ENCODE data around the gene CDKN2B-AS1.

Gene CDKN2B-AS1

GRCh38 chr9:22008384-22008716 is 13.8 kb downstream of the CDKN2B-AS1 start:
- no peak for DNase-seq

GRCh38 chr9:22008717-22009505 is 14.3 kb downstream of the CDKN2B-AS1 start, which contains the start of gene CDKN2B:
TSS of gene CDKN2B (minus strand) at chr9:22009305. CDS start at chr9:22008953, 352 bp downstream.
- DNase-seq = peak; percentile 89

- no peak for DNase-seq
Observed at GRCh38 chr9:22009506-22009867, 14.9 kb downstream of the CDKN2B-AS1 start.

- DNase-seq = peak; percentile 57
Observed at GRCh38 chr9:22010866-22011625, 16.5 kb downstream of the CDKN2B-AS1 start.

GRCh38 chr9:22022396-22022795 is 27.8 kb downstream of the CDKN2B-AS1 start:
- no peak for DNase-seq

GRCh38 chr9:22026696-22027095 is 32.1 kb downstream of the CDKN2B-AS1 start:
- no peak for DNase-seq

- DNase-seq = no peak
Observed at GRCh38 chr9:22028394-22028793, 33.8 kb downstream of the CDKN2B-AS1 start.

- DNase-seq = no peak
Observed at GRCh38 chr9:22029231-22029630, 34.6 kb downstream of the CDKN2B-AS1 start.

GRCh38 chr9:22030101-22030598 is 35.6 kb downstream of the CDKN2B-AS1 start:
- DNase-seq = no peak

- DNase-seq = no peak
Observed at GRCh38 chr9:22031655-22032411, 37.2 kb downstream of the CDKN2B-AS1 start.

- DNase-seq = no peak
Observed at GRCh38 chr9:22033012-22033630, 38.5 kb downstream of the CDKN2B-AS1 start.

GRCh38 chr9:22035591-22036011 is 41.0 kb downstream of the CDKN2B-AS1 start:
- no peak for DNase-seq

GRCh38 chr9:22036866-22037626 is 42.5 kb downstream of the CDKN2B-AS1 start:
- DNase-seq = no peak

- no peak for DNase-seq
Observed at GRCh38 chr9:22037954-22038690, 43.5 kb downstream of the CDKN2B-AS1 start.

GRCh38 chr9:22039258-22039657 is 44.7 kb downstream of the CDKN2B-AS1 start:
- no peak for DNase-seq

GRCh38 chr9:22040760-22041159 is 46.2 kb downstream of the CDKN2B-AS1 start:
- DNase-seq = no peak

GRCh38 chr9:22041344-22041743 is 46.8 kb downstream of the CDKN2B-AS1 start:
- no peak for DNase-seq

GRCh38 chr9:22041775-22042174 is 47.2 kb downstream of the CDKN2B-AS1 start:
- no peak for DNase-seq

- DNase-seq = no peak
Observed at GRCh38 chr9:22043928-22044327, 49.3 kb downstream of the CDKN2B-AS1 start.

GRCh38 chr9:22044583-22044982 is 50.0 kb downstream of the CDKN2B-AS1 start:
- DNase-seq = no peak

GRCh38 chr9:22045423-22045822 is 50.8 kb downstream of the CDKN2B-AS1 start:
- DNase-seq = no peak

Data from left hindlimb (tissue), 1 donor.